CD8-positive, alpha-beta memory T cell (primary cell): ENCODE results near the gene FBXO33. TPM values are rescaled to one million over a fixed set of nuclear protein-coding genes. Genes with fewer than 3 reads are reported as not detected.
A peak's percentile ranks its signal among the peaks of the same experiment; 100 is the strongest.

Source experiments
- CTCF ChIA-PET: fragments of 350-600 bp; sonication (Branson Sonifier 250); formaldehyde crosslinking; loops from one replicate; lab custom pipeline; 2021; ENCODE audit warnings: antibody characterized with exemption; lab: Charles Lee
- POLR2A ChIA-PET: fragments of 350-600 bp; sonication (Branson Sonifier 250); formaldehyde crosslinking; loops from one replicate; lab custom pipeline; 2021; ENCODE audit warnings: antibody characterized with exemption; lab: Charles Lee
- DNase-seq, 5 donors: peaks; one replicate each; pipeline versions ENCODE4 v3.0.0 to v3.0.0-alpha.2; 2020 to 2022; ENCODE audit warnings: mixed read lengths in 1 of 5
- H3K27ac ChIP-seq: one replicate; pipeline ENCODE4 v1.7.0; 2013; ENCODE audit warnings: low read depth, mild to moderate bottlenecking, low read length, moderate library complexity
- H3K27me3 ChIP-seq: 2 replicates; pipeline ENCODE4 v1.7.0; 2013; ENCODE audit warnings: low read length, mild to moderate bottlenecking; ENCODE audit not compliant: insufficient read depth, poor library complexity, severe bottlenecking
- H3K36me3 ChIP-seq: 2 replicates; pipeline ENCODE4 v1.7.0; 2013; ENCODE audit warnings: mild to moderate bottlenecking, low read length, moderate library complexity; ENCODE audit not compliant: insufficient read depth
- H3K4me1 ChIP-seq: 2 replicates; pipeline ENCODE4 v1.7.0; 2013; ENCODE audit warnings: mild to moderate bottlenecking, low read length, moderate library complexity; ENCODE audit not compliant: insufficient read depth
- H3K4me3 ChIP-seq: 2 replicates; pipeline ENCODE4 v1.7.0; 2013; ENCODE audit warnings: mild to moderate bottlenecking, low read length
- H3K9me3 ChIP-seq: 2 replicates; pipeline ENCODE4 v1.7.0; 2013; ENCODE audit warnings: mild to moderate bottlenecking, low read length
- H3K27ac Mint-ChIP-seq, 8 donors: one replicate each; pipeline ENCODE4 v1.8.0; 2020 to 2021; ENCODE audit warnings: mixed read lengths in 8 of 8, mild to moderate bottlenecking in 6 of 8, inconsistent platforms in 3 of 8, moderate library complexity in 3 of 8
- H3K27me3 Mint-ChIP-seq, 2 donors: one replicate each; pipeline ENCODE4 v1.8.0; 2020 to 2021; ENCODE audit warnings: mixed read lengths in 2 of 2, mild to moderate bottlenecking in 1 of 2, moderate library complexity in 1 of 2
- H3K36me3 Mint-ChIP-seq, 3 donors: one replicate each; pipeline ENCODE4 v1.8.0; 2020 to 2021; ENCODE audit warnings: mixed read lengths in 3 of 3, inconsistent platforms in 1 of 3, mild to moderate bottlenecking in 1 of 3
- H3K4me1 Mint-ChIP-seq, 3 donors: one replicate each; pipeline ENCODE4 v1.8.0; 2020 to 2021; ENCODE audit warnings: mixed read lengths in 3 of 3, inconsistent platforms in 1 of 3, mild to moderate bottlenecking in 1 of 3
- H3K4me3 Mint-ChIP-seq, 7 donors: one replicate each; pipeline ENCODE4 v1.8.0; 2020 to 2021; ENCODE audit warnings: mixed read lengths in 7 of 7, mild to moderate bottlenecking in 6 of 7, moderate library complexity in 4 of 7, inconsistent platforms in 2 of 7
- H3K9me3 Mint-ChIP-seq, 5 donors: one replicate each; pipeline ENCODE4 v1.8.0; 2020 to 2022; ENCODE audit warnings: mixed read lengths in 5 of 5, mild to moderate bottlenecking in 3 of 5, moderate library complexity in 2 of 5, inconsistent platforms in 1 of 5
- polyA plus RNA-seq: library from polyadenylated mRNA; unstranded; fragments of 300-500 nt; fragmentation: Illumina TruSeq; gene quantifications from one replicate; pipeline ENCODE4 v1.2.3, GENCODE V29; 2021
- total RNA-seq, 2 experiments: library from RNA; stranded (reverse); gene quantifications; one replicate each; pipeline ENCODE4 v1.2.3, GENCODE V29; 2021

Gene FBXO33
- total RNA-seq: 10 to 100 TPM; 19.4 to 20.1 TPM
- 15.3 TPM for polyA plus RNA-seq

- H3K27me3 ChIP-seq: no peaks in the 10 kb centered on the region
- H3K4me1 ChIP-seq: peaks cover 42% of the 10 kb centered on the region
- peaks cover 0 to 23% (median 1%) of the 10 kb centered on the region in 3 donors for H3K36me3 Mint-ChIP-seq
- H3K27me3 Mint-ChIP-seq: no peaks in the 10 kb centered on the region
- peak within 1 kb of the TSS; percentile 100 for H3K27ac ChIP-seq
- peak within 1 kb of the TSS; percentile 96 to 100 (median 100) for H3K27ac Mint-ChIP-seq
- POLR2A ChIA-PET: interaction anchor here (0.6 to 3.1 kb wide), 12 partner anchors 9 to 335 kb away, joined by 3 to 55 read pairs (median 11); partner anchors contain the start of genes GEMIN2, PNN, SEC23A and TRAPPC6B
- H3K4me1 Mint-ChIP-seq: peaks cover 33 to 50% (median 50%) of the 10 kb centered on the region in 3 donors
- DNase-seq: peak; percentile 94 to 98 (median 98)
- H3K9me3 ChIP-seq: no peaks in the 10 kb centered on the region
- H3K9me3 Mint-ChIP-seq: no peaks in the 10 kb centered on the region
- no peaks in the 10 kb centered on the region for H3K36me3 ChIP-seq
- peak within 1 kb of the TSS; percentile 92 to 100 (median 100) for H3K4me3 Mint-ChIP-seq
- H3K4me3 ChIP-seq: peak within 1 kb of the TSS; percentile 97
- CTCF ChIA-PET: interaction anchor here (1.0 to 2.9 kb wide), 9 partner anchors 16 to 330 kb away, joined by 3 to 9 read pairs (median 5); partner anchors contain the start of genes GEMIN2 and TRAPPC6B
Measured at GRCh38 chr14:39432179-39432618, at the start of gene FBXO33. FBXO33 (minus strand) TSS chr14:39432433; CDS start chr14:39432162, 271 bp downstream.

- CTCF ChIA-PET: no interaction called here
- H3K27ac Mint-ChIP-seq: no peak overlapping the region
Measured at GRCh38 chr14:39474416-39474911, 42.2 kb upstream of the FBXO33 start.

GRCh38 chr14:39472078-39472477 lies 39.8 kb upstream of the FBXO33 start:
- ChIA-PET POLR2A (no interaction called here), CTCF (no interaction called here)
- Histone ChIP-seq H3K36me3 (no peaks in the 10 kb centered on the region), H3K9me3 (no peaks in the 10 kb centered on the region), H3K4me1 (no peaks in the 10 kb centered on the region), H3K27me3 (no peaks in the 10 kb centered on the region), H3K27ac (no peak overlapping the region), H3K4me3 (no peak overlapping the region)
- no peaks in the 10 kb centered on the region for H3K4me1 Mint-ChIP-seq
- peaks cover 0 to 4% (median 0%) of the 10 kb centered on the region in 5 donors for H3K9me3 Mint-ChIP-seq
- H3K36me3 Mint-ChIP-seq: peaks cover 3 to 13% (median 5%) of the 10 kb centered on the region in 3 donors
- H3K4me3 Mint-ChIP-seq: no peak overlapping the region
- H3K27ac Mint-ChIP-seq: no peak overlapping the region
- H3K27me3 Mint-ChIP-seq: no peaks in the 10 kb centered on the region
- DNase-seq: no peak

More at GRCh38 chr14:39474416-39474911, 42.2 kb upstream of the FBXO33 start:
- Histone ChIP-seq H3K27me3 (no peaks in the 10 kb centered on the region), H3K9me3 (no peaks in the 10 kb centered on the region), H3K27ac (no peak overlapping the region), H3K4me3 (no peak overlapping the region), H3K36me3 (no peaks in the 10 kb centered on the region), H3K4me1 (no peaks in the 10 kb centered on the region)
- no peaks in the 10 kb centered on the region for H3K27me3 Mint-ChIP-seq
- H3K4me1 Mint-ChIP-seq: no peaks in the 10 kb centered on the region
- peaks cover 3 to 14% (median 8%) of the 10 kb centered on the region in 3 donors for H3K36me3 Mint-ChIP-seq
- no peak for DNase-seq
- H3K4me3 Mint-ChIP-seq: no peak overlapping the region
- POLR2A ChIA-PET: no interaction called here
- H3K9me3 Mint-ChIP-seq: peaks cover 0 to 3% (median 3%) of the 10 kb centered on the region in 5 donors

- Mint-ChIP-seq H3K27me3 (peaks cover 5 to 13% of the 10 kb centered on the region in 2 donors), H3K4me3 (no peak overlapping the region), H3K27ac (peak overlapping the region in 1 of 8 donors; percentile 61), H3K9me3 (peaks cover 0 to 11% (median 0%) of the 10 kb centered on the region in 5 donors), H3K36me3 (peaks cover 3 to 22% (median 5%) of the 10 kb centered on the region in 3 donors), H3K4me1 (no peaks in the 10 kb centered on the region)
- H3K27ac ChIP-seq: no peak overlapping the region
- peak in 3 of 5 donors; percentile 6 to 58 (median 28) for DNase-seq
- no peaks in the 10 kb centered on the region for H3K9me3 ChIP-seq
- ChIA-PET POLR2A (no interaction called here), CTCF (no interaction called here)
- no peak overlapping the region for H3K4me3 ChIP-seq
- no peaks in the 10 kb centered on the region for H3K4me1 ChIP-seq
- no peaks in the 10 kb centered on the region for H3K27me3 ChIP-seq
- no peaks in the 10 kb centered on the region for H3K36me3 ChIP-seq
Measured at GRCh38 chr14:39469094-39469710, 37.0 kb upstream of the FBXO33 start.

GRCh38 chr14:39467889-39468524 lies 35.8 kb upstream of the FBXO33 start:
- H3K4me3 Mint-ChIP-seq: no peak overlapping the region
- ChIA-PET CTCF (no interaction called here), POLR2A (no interaction called here)
- Histone ChIP-seq H3K9me3 (no peaks in the 10 kb centered on the region), H3K4me3 (no peak overlapping the region), H3K27ac (no peak overlapping the region), H3K36me3 (no peaks in the 10 kb centered on the region), H3K27me3 (no peaks in the 10 kb centered on the region), H3K4me1 (no peaks in the 10 kb centered on the region)
- peaks cover 3 to 18% (median 3%) of the 10 kb centered on the region in 3 donors for H3K36me3 Mint-ChIP-seq
- no peak for DNase-seq
- H3K4me1 Mint-ChIP-seq: no peaks in the 10 kb centered on the region
- H3K9me3 Mint-ChIP-seq: peaks cover 0 to 11% (median 0%) of the 10 kb centered on the region in 5 donors
- H3K27me3 Mint-ChIP-seq: peaks cover 5 to 13% of the 10 kb centered on the region in 2 donors
- no peak overlapping the region for H3K27ac Mint-ChIP-seq

- peaks cover 2% of the 10 kb centered on the region in 2 donors for H3K27me3 Mint-ChIP-seq
- DNase-seq: no peak
- CTCF ChIA-PET: no interaction called here
- no peaks in the 10 kb centered on the region for H3K9me3 Mint-ChIP-seq
- Histone ChIP-seq H3K36me3 (no peaks in the 10 kb centered on the region), H3K4me1 (no peaks in the 10 kb centered on the region), H3K4me3 (no peak overlapping the region), H3K27me3 (no peaks in the 10 kb centered on the region), H3K9me3 (no peaks in the 10 kb centered on the region), H3K27ac (no peak overlapping the region)
- no peak overlapping the region for H3K4me3 Mint-ChIP-seq
- POLR2A ChIA-PET: no interaction called here
- H3K27ac Mint-ChIP-seq: no peak overlapping the region
- H3K36me3 Mint-ChIP-seq: peaks cover 0 to 3% (median 0%) of the 10 kb centered on the region in 3 donors
- H3K4me1 Mint-ChIP-seq: no peaks in the 10 kb centered on the region
Measured at GRCh38 chr14:39459795-39460478, 27.7 kb upstream of the FBXO33 start.

- peaks cover under 1 to 2% of the 10 kb centered on the region in 2 donors for H3K27me3 Mint-ChIP-seq
- Histone ChIP-seq H3K4me3 (no peak overlapping the region), H3K27me3 (no peaks in the 10 kb centered on the region), H3K4me1 (no peaks in the 10 kb centered on the region), H3K27ac (no peak overlapping the region), H3K9me3 (no peaks in the 10 kb centered on the region), H3K36me3 (no peaks in the 10 kb centered on the region)
- H3K4me1 Mint-ChIP-seq: no peaks in the 10 kb centered on the region
- no peaks in the 10 kb centered on the region for H3K36me3 Mint-ChIP-seq
- CTCF ChIA-PET: no interaction called here
- no peaks in the 10 kb centered on the region for H3K9me3 Mint-ChIP-seq
- no peak for DNase-seq
- POLR2A ChIA-PET: no interaction called here
- H3K4me3 Mint-ChIP-seq: no peak overlapping the region
- no peak overlapping the region for H3K27ac Mint-ChIP-seq
Measured at GRCh38 chr14:39456702-39457250, 24.5 kb upstream of the FBXO33 start.
